Spinal cord (tissue), 10 donors: ENCODE results near the gene WFDC2. TPM values are rescaled to one million over a fixed set of nuclear protein-coding genes. Genes with fewer than 3 reads are reported as not detected.
A peak's percentile ranks its signal among the peaks of the same experiment; 100 is the strongest.

Experiments used
- DNase-seq, 6 donors: peaks; one replicate each; pipeline versions ENCODE4 v3.0.0 to v3.0.0-alpha.2; 2013 to 2015; ENCODE audit warnings: low spot score in 6 of 6, low read depth in 4 of 6
- H3K27ac ChIP-seq: one replicate; pipeline ENCODE4 v1.5.1; 2013; ENCODE audit warnings: low read depth, low read length, control low read depth
- H3K27me3 ChIP-seq: one replicate; pipeline ENCODE4 v1.6.1; 2013; ENCODE audit warnings: low read length; ENCODE audit not compliant: control insufficient read depth, insufficient read depth
- H3K36me3 ChIP-seq: one replicate; pipeline ENCODE4 v1.6.1; 2013; ENCODE audit warnings: low read length; ENCODE audit not compliant: control insufficient read depth, insufficient read depth
- H3K4me1 ChIP-seq: one replicate; pipeline ENCODE4 v1.6.1; 2013; ENCODE audit warnings: low read length; ENCODE audit not compliant: control insufficient read depth, insufficient read depth
- H3K4me3 ChIP-seq: one replicate; pipeline ENCODE4 v1.5.1; 2013; ENCODE audit warnings: low read depth, low read length, control low read depth
- H3K9me3 ChIP-seq: one replicate; pipeline ENCODE4 v1.6.1; 2013; ENCODE audit warnings: low read length; ENCODE audit not compliant: control insufficient read depth, insufficient read depth
- WGBS: methylation state at CpG from one replicate; pipeline ENCODE4 v1.1.5; 2013; ENCODE audit warnings: missing lambda C conversion rate; ENCODE audit not compliant: insufficient coverage; 5-methylcytosine and 5-hydroxymethylcytosine counted together
- polyA plus RNA-seq, 2 donors: library from polyadenylated mRNA; unstranded; fragments of 120-200 nt; gene quantifications; one replicate each; pipeline ENCODE4 v1.2.1, GENCODE V29; 2013; ENCODE audit not compliant: insufficient read length in 2 of 2
- total RNA-seq, 2 donors: library from RNA; depleted of rRNA in 1 of 2; stranded (reverse); fragments of 120-200 nt in 1 of 2; fragments of >200 nt in 1 of 2; gene quantifications; one replicate each; pipeline versions ENCODE4 v1.2.3 to v1.2.4, GENCODE V29; 2013 to 2014
- donor health status: healthy.

Gene WFDC2
- total and polyA plus RNA-seq, 4 donors, result 7.0 to 70.0 (median 36.5) TPM

- WGBS, result 76% methylated on average over 2 of the region's 4 CpGs
- no peak for DNase-seq
- no peak overlapping the region for H3K4me3 ChIP-seq
- no peaks in the 10 kb centered on the region for H3K4me1 ChIP-seq
- H3K27ac ChIP-seq, result no peak overlapping the region
- H3K9me3 ChIP-seq, result no peaks in the 10 kb centered on the region
- no peaks in the 10 kb centered on the region for H3K27me3 ChIP-seq
- peaks cover 2% of the 10 kb centered on the region for H3K36me3 ChIP-seq
Observed at GRCh38 chr20:45485388-45485787, 15.8 kb downstream of the WFDC2 start.

GRCh38 chr20:45487231-45487635, 17.7 kb downstream of the WFDC2 start:
- WGBS, result 29% methylated on average over 16 of the region's 20 CpGs

GRCh38 chr20:45489083-45489531, 19.6 kb downstream of the WFDC2 start:
- H3K9me3 ChIP-seq, result no peaks in the 10 kb centered on the region
- no peaks in the 10 kb centered on the region for H3K27me3 ChIP-seq
- peak in 1 of 6 donors; percentile 44 for DNase-seq
- WGBS, result no CpG with 5 or more reads among the region's 1 CpG
- no peak overlapping the region for H3K27ac ChIP-seq
- no peak overlapping the region for H3K4me3 ChIP-seq
- H3K36me3 ChIP-seq, result no peaks in the 10 kb centered on the region
- H3K4me1 ChIP-seq, result no peaks in the 10 kb centered on the region

More at GRCh38 chr20:45487231-45487635, 17.7 kb downstream of the WFDC2 start:
- Histone ChIP-seq H3K27ac (no peak overlapping the region), H3K9me3 (no peaks in the 10 kb centered on the region), H3K27me3 (no peaks in the 10 kb centered on the region), H3K4me1 (no peaks in the 10 kb centered on the region), H3K36me3 (no peaks in the 10 kb centered on the region), H3K4me3 (no peak overlapping the region)
- DNase-seq, result no peak

GRCh38 chr20:45495501-45495941, 26.0 kb downstream of the WFDC2 start:
- WGBS, result no CpG with 5 or more reads among the region's 1 CpG
- Histone ChIP-seq H3K4me1 (no peaks in the 10 kb centered on the region), H3K27ac (no peak overlapping the region), H3K36me3 (no peaks in the 10 kb centered on the region), H3K9me3 (no peaks in the 10 kb centered on the region), H3K27me3 (peaks cover 3% of the 10 kb centered on the region), H3K4me3 (no peak overlapping the region)
- DNase-seq, result no peak

- H3K27me3 ChIP-seq, result peaks cover 3% of the 10 kb centered on the region
- H3K9me3 ChIP-seq, result no peaks in the 10 kb centered on the region
- no peaks in the 10 kb centered on the region for H3K4me1 ChIP-seq
- no peak overlapping the region for H3K27ac ChIP-seq
- 47% methylated on average over 2 of the region's 3 CpGs for WGBS
- DNase-seq, result no peak
- H3K36me3 ChIP-seq, result no peaks in the 10 kb centered on the region
- H3K4me3 ChIP-seq, result no peak overlapping the region
Observed at GRCh38 chr20:45496166-45496565, 26.6 kb downstream of the WFDC2 start.

GRCh38 chr20:45497971-45498494, 28.5 kb downstream of the WFDC2 start:
- no peaks in the 10 kb centered on the region for H3K4me1 ChIP-seq
- no peak for DNase-seq
- H3K27ac ChIP-seq, result no peak overlapping the region
- no peaks in the 10 kb centered on the region for H3K9me3 ChIP-seq
- H3K27me3 ChIP-seq, result peaks cover 3% of the 10 kb centered on the region
- WGBS, result 56% methylated on average over 3 of the region's 3 CpGs
- H3K36me3 ChIP-seq, result no peaks in the 10 kb centered on the region
- H3K4me3 ChIP-seq, result no peak overlapping the region

- no peaks in the 10 kb centered on the region for H3K4me1 ChIP-seq
- H3K4me3 ChIP-seq, result no peak overlapping the region
- DNase-seq, result no peak
- 71% methylated on average over 6 of the region's 6 CpGs for WGBS
- peaks cover 3% of the 10 kb centered on the region for H3K27me3 ChIP-seq
- H3K36me3 ChIP-seq, result no peaks in the 10 kb centered on the region
- no peaks in the 10 kb centered on the region for H3K9me3 ChIP-seq
- no peak overlapping the region for H3K27ac ChIP-seq
Observed at GRCh38 chr20:45500022-45500421, 30.5 kb downstream of the WFDC2 start.

GRCh38 chr20:45501600-45501999, 32.0 kb downstream of the WFDC2 start:
- DNase-seq, result no peak
- Histone ChIP-seq H3K36me3 (no peaks in the 10 kb centered on the region), H3K27ac (no peak overlapping the region), H3K9me3 (no peaks in the 10 kb centered on the region), H3K4me3 (no peak overlapping the region), H3K27me3 (peaks cover 3% of the 10 kb centered on the region), H3K4me1 (no peaks in the 10 kb centered on the region)
- whole genome bisulfite sequencing, result 100% methylated on average over 1 of the region's 1 CpG

GRCh38 chr20:45502561-45502960, 33.0 kb downstream of the WFDC2 start:
- Histone ChIP-seq H3K4me3 (no peak overlapping the region), H3K36me3 (no peaks in the 10 kb centered on the region), H3K27me3 (peaks cover 3% of the 10 kb centered on the region), H3K4me1 (no peaks in the 10 kb centered on the region), H3K27ac (no peak overlapping the region), H3K9me3 (no peaks in the 10 kb centered on the region)
- no peak for DNase-seq
- WGBS, result 100% methylated on average over 1 of the region's 1 CpG

GRCh38 chr20:45503403-45503802, 33.9 kb downstream of the WFDC2 start:
- Histone ChIP-seq H3K4me1 (no peaks in the 10 kb centered on the region), H3K27ac (no peak overlapping the region), H3K9me3 (no peaks in the 10 kb centered on the region), H3K36me3 (no peaks in the 10 kb centered on the region), H3K27me3 (peaks cover 3% of the 10 kb centered on the region), H3K4me3 (no peak overlapping the region)
- DNase-seq, result no peak
- WGBS, result no CpG with 5 or more reads among the region's 2 CpGs
